GM21390 (cell line): ENCODE data around the gene PDE6B.
"Not testable (repeated sequence)": the region's sequence is repeated elsewhere in the genome, so short reads cannot be mapped to it uniquely, and the experiment has no call there.

Source experiments
- ATAC-seq: cut with Tn5 transposase; IDR thresholded peaks from one replicate; pipeline ENCODE4 v1.9.1; 2021; ENCODE audit not compliant: unreplicated experiment

Gene PDE6B

DNA sequence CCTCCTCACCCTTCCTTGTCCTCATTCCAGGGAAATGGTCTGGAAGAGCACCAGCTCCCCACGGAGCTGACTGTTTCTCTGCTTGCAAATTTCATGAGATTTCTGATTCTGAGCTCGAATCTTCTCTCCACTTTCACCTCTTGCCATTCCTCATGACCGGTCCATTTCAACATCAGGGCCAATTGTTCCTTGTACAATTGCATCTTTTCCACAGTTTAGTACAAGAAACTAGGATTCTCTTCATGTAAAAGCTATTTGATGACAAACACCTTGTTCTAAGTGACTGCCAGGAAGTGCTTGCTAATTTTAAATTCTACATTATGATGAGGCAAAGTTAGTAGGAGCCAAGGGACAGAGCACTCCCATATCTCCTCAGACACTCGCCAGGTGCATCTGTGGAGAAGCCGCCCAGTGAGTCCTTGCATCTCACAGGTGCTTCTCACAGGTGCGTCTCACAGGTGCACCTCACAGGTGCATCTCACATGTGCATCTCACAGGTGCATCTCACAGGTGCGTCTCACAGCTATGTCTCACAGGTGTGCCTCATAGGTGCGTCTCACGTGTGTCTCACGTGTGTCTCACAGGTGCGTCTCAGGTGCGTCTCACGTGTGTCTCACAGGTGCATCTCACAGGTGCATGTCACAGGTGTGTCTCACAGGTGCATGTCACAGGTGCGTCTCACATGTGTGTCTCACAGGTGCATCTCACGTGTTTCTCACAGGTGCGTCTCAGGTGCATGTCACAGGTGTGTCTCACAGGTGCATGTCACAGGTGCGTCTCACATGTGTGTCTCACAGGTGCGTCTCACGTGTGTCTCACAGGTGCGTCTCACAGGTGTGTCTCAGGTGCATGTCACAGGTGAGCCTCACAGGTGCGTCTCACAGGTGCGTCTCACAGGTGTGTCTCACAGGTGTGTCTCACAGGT is 3.0 kb upstream of the PDE6B start:
- no peak for ATAC-seq

DNA sequence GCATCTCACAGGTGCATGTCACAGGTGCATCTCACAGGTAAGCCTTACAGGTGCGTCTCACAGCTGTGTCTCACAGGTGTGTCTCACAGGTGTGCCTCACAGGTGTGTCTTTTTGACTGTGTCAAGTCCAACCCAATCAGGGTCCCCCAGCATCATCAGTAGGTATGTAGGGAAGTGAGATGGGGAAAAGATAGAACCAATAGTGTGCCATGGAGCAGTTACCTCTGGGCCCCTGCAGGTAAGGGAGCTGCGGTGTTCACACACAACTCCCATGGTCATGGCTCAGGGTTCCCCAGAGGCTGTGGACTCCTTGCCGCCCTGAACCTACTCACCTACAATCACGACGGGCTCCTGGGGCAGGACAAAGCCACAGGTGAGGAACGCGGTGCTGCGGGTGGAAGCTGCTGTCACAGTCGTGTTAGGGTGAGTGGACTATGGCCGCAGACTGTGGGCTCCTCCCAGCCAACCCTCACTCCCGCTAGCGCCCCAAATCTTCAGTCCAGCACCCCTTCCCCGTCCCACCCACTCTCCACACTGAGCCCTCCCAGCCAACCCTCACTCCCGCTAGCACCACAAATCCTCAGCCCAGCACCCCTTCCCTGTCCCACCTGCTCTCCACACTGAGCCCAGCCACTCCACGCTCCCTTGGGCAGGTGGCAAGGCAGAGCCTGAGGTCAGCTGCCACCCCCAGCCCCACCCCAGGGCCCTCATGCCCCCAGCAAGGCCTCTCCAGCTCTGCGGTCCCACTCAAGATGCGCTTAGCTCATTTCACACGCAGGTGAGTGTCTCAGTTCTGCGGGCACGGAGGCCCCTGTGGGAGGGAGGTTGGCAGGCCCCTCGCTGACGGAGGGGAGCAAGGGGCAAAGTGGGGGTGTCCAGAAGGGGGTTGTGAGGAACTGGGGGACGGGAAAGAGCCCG is 2.1 kb upstream of the PDE6B start:
- ATAC-seq, result no peak

DNA sequence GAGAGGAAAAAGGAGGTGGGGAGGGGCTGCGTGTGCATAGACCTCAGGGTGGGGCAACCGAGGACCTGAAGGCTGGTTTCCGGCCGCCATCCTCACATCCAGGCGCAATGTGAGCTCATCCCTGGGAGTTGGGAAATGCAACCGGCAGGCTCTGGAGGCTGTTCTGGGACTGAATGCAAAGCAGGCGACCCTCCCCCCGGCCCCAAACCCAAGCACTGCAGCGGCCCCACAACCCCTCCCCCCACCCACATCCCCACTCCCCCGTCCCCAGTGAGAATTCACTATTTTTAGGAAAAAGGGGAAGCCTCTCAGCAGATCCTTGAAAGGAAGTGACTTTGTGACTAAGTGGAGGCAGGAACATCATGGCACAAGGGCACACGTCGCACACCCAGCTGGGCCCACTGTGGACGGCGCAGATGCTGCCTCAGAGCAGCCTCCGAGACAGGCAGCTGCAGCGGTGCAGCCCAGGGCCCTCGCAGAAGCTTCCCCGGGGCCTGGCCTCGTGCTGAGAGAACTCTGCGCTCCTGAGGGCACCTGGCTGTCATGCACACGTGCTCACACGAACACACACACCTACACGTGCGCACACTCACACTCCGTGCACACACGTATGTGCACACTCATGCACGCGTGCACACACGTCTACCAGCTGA is 1.3 kb upstream of the PDE6B start:
- ATAC-seq, result no peak

DNA sequence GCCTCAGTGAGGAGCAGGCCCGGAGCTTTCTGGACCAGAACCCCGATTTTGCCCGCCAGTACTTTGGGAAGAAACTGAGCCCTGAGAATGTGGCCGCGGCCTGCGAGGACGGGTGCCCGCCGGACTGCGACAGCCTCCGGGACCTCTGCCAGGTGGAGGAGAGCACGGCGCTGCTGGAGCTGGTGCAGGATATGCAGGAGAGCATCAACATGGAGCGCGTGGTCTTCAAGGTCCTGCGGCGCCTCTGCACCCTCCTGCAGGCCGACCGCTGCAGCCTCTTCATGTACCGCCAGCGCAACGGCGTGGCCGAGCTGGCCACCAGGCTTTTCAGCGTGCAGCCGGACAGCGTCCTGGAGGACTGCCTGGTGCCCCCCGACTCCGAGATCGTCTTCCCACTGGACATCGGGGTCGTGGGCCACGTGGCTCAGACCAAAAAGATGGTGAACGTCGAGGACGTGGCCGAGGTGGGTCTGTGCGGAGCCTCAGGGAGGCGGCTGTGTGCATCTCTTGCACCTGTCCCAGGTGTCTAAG is 323 bp downstream of the PDE6B start:
- no peak for ATAC-seq

DNA sequence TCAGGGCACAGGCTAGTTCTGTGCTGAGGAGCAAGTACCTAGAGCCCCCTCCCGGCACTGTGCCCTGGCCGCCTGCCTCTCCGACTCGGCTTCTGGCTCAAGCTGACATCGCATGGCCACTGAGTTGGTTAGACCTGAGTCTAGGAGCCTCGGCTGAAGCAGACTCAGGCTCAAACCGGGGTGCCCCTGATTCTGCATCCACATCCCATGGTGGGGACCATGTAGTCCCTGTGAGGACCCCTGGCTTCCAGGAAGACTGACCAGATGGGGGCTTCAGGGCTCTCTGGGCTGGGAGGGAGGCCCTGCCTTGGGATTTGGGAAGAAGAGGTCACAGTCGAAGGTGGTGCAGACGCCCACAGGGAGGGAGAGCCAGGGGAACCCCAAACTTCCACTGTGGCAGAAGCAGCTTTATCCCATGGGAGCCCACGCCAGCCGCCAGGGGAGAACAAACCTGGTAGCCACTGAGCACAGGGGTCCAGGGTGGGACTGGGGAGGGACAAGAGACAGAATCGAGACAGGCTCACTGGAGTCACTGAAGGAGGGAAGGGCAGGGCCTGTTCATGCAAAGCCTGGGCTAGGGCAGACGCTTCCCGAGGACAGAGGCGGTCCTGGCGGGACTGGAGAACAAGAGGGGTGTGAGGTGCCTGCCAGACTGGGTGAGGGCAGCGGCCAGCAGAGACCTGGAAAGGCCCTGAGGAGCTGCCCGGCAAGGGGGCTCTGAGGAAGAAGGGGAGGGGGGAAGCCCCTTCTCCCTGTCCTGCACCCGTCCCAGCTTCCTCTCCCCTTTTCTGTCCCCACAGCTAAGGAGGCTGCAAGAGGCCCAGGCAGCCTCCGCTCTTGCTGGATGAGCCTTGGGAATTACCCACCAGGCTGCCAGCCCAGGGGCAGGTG is 1.1 kb downstream of the PDE6B start:
- ATAC-seq, result no peak

DNA sequence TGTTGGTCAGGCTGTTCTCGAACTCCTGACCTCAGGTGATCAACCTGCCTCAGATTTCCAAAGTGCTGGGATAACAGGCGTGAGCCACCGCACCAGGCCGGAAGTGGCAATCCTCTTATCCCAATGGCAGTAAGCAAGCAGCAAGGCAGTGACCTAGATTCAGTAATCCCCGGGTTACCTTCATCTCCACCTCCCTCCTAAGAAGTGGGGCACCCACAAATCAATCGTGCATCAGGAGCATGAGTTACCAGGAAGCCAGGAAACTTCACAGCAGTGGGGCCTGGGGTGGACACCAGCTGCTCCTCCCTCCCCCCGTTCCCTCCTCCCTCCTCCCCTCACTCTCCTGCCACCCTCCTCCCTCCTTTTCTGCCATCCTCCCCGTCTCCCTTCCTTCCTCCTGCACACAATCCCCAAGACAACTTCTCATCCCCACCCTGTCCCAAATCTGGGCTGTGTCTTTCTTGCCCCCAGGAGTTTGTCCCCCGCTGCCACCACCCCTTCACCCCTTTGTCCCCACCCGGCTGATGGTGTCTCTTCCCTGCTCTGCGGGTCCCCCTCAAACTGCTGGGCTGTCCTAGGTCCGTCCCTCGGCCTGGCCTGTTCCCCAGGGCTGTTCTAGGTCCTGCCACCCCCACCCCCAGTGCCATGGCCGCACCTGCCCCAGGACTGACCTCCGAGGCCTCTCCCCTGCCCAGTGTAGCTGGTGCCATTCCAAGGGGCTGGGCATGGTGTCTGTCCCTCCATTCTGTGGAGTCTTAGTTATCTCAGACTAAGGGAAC is 2.2 kb downstream of the PDE6B start:
- ATAC-seq, result no peak

DNA sequence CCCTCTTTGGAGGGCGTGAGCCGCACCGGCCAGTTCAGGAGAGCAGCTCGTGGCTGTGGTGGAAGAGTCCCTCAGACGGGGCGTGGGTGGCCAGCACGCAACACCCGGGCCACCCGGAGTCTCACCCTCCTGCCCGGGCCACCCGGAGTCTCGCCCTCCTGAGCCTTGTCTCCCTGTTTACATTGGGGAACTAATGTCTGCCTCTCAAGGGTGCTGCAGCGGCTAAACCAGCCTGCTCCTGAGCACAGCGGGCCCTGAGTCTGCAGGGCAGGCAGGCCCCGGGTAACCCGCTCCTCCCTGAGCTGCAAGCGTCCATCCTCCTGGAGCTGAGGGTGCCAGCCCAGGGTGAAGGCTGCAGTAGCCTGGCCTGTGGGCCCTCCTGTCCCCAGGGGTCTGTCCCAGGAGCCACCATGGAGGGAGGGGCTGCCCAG is 3.0 kb downstream of the PDE6B start:
- ATAC-seq, result no peak

DNA sequence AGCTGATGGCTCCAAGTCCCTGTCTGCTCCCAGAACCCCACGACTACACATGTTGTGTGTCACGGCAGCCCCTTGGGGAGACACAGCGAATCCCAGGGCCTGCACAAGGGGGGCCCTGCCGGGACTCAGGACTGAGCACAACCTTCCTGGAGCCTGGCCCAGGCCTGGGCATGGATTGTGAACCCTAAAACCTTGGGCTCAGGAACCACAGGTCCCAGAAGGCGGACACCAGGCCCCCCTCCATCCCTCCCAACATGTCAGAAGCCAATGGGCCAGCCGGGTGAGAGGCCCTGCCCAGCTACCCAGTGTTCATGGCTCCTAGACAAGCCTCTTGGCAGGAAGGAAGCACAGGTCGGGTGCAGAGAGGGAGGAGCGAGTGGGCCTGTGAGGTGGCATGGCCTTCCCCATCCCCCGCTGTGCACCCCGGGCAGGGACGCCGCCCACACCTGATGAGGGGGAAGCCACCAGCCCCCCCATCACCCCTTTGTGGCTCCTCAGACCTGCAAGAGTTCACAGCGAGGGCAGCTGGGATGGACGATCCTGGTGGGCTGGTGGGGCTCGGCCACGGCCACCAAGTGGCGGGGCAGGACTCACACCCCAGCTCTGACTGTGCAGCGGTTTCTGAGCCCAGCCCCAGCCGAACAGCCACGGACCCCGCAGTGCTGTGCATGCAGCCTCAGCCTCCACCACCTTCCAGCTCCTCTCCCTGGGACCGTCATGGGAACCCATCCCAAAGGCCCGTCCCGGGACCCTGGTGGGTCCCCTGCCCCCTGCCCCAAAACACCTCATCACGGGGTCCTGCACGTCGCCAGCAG is 3.7 kb downstream of the PDE6B start:
- ATAC-seq, result no peak

DNA sequence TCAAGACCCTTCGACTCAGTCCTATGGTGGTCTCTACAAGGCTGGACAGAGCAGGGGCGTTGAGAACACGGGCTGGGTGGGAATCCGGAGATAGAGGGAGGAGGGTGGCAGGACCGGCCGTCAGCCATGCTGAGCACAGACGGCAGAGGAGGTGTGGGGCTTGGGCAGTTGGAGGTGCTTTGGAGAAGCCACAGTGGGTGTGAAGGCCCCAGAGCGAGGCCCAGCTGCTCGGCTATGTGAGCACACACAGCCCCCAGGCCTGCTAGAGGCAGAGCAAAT is 4.2 kb downstream of the PDE6B start:
- ATAC-seq, result no peak

DNA sequence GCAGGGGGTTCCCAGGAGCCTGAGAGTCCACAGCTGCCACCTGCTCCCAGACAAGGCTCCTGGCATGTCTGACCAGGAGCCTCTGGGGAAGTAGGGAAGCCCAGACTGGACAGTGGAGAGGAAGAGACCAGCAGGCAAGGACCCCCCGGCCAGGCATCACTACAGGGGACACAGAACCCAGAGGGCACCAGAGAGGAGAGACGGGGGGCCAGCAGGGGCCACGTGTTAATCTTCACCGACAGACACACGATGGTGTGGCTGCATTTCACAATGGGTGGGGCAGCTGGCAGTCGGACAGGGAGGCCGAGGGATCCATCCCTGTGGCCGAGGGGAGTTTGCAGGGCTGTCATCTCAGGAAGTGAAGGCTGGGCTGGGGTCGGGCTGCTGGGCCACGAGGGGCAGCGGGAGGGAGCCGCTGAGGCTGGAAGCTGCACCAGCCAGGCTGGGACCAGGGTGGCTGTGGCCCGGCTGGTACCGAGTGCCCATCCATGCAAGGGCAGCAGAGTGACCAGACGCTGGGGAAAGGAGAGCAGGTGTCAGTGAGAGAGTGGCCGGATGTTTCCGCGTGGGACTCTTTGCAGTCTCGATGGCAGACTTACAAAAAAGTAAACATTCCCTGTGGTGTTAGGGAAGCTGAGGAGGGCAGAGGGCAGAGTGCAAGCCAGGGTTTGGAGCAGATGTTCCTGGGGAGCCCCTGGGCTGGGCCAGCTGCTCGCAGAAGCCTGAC is 4.7 kb downstream of the PDE6B start:
- no peak for ATAC-seq

DNA sequence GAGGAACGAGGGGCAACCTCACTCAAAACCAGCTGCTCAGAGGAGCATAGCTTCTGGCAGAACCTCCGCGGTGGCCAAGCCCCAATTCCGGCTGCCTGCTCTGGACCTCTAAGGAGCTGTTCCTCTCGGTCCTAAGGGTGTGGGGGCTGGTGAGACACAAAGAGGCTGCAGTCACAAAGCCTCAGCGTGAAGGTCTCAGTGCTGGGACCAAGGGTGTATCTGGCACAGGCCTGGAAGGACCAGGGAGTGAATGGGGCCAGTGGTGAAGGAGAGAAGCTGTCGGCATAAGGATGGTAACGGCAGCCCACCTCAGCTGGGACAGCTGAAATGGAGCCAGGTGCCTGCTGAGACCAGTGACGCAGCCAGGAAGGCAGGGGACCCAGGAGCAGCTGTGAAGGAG is 5.3 kb downstream of the PDE6B start:
- ATAC-seq, result no peak

DNA sequence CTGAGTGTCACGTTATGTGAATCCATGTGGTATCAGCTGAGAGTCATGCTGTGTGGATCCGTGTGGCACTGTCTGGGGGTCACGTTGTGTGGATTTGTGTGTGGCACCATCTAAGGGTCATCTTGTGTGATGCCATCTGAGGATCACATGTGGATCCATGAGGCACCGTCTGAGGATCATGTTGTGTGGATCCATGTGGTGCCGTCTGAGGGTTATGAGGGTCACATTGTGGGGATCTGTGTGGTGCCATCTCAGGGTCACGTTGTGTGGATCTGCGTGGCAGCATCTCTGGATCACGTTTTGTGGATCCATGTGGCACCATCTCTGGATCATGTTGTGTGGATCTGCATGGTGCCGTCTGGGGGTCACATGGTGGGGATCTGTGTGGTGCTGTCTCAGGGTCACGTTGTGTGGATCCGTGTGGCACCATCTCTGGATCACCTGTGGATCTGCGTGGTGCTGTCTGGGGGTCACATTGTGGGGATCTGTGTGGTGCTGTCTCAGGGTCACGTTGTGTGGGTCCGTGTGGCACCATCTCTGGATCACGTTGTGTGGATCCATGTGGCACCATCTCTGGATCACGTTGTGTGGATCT is 6.9 kb downstream of the PDE6B start:
- no peak for ATAC-seq

DNA sequence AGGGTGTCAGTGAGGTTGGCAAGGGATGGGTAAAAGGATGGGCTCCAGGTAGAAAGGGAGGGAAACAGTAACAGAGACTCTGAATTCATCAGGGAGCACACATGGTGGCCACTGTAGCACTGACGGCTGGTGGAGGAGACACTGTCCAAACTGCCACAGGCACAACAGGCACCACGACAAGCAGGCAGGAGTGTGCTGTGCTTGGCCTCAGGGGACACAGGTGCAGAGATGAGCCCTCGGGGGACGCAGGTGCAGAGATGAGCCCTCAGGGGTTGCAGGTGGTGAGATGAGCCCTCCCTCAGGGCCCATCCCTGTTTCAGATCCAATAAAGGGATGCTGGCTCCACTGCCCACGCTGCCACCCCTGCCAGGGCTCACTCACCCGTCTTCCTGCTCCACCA is 7.6 kb downstream of the PDE6B start:
- ATAC-seq, result no peak

DNA sequence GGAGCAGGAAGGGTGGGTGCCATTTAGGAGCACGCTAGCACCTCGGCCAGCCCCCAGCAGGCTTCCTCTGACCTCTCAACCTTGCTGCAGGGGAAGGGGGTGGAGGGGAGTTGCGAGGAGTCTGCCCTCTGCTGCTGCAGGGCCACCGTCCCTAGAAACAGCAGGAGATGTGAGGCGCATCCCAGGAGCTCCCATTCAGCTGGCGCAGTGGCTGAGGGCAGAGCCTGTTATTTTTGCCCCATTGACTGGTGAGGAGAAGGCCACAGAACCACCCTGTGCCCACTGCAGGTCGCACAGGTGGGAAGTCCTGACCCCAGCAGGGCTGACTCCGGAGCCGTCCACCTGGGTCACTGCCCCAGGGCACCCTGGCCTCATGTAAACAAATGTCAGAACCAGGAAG is 8.0 kb downstream of the PDE6B start:
- ATAC-seq, result no peak

DNA sequence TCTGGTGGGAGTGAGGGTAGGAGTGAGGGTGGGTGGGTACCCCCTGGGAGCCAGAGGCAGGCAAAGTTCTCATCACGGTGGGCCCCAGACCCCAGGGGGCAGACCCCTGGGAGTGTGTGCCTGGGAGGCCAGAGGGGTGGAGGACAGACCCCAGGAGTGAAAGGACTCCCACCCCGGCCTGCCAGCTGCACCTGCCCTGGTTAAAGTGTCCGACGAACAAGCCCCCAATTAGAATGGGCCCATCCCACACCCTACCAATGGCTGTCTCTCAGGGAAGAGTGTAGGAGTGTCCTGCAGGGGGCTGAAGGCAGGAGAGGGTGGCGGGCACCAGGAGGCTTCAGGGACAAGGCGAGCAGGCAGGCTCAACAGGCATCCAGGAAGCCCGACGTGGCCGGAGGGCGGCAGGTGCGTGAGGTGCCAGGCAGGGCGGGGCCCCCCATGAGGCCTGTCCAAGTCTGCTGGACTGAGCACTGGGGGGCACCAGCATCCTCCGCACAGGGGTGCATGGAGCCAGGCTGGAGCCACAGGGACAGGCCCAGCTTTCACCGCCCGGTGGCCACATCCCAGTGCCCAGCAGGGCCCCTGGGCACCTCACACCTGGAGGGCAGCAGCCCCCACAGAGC is 8.7 kb downstream of the PDE6B start:
- no peak for ATAC-seq

DNA sequence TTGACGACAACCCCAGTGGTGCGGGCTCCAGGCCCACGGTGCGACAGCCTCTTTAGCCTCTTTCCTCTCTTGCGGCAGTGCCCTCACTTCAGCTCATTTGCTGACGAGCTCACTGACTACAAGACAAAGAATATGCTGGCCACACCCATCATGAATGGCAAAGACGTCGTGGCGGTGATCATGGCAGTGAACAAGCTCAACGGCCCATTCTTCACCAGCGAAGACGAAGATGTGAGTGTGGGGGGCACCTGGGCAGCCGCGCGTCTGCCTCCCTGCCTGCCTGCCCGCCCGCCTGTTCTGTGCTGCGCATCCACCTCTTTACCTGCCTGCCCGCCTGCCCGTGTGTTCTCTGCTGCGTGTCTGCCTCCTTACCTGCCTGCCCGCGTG is 9.2 kb downstream of the PDE6B start:
- ATAC-seq, result no peak

DNA sequence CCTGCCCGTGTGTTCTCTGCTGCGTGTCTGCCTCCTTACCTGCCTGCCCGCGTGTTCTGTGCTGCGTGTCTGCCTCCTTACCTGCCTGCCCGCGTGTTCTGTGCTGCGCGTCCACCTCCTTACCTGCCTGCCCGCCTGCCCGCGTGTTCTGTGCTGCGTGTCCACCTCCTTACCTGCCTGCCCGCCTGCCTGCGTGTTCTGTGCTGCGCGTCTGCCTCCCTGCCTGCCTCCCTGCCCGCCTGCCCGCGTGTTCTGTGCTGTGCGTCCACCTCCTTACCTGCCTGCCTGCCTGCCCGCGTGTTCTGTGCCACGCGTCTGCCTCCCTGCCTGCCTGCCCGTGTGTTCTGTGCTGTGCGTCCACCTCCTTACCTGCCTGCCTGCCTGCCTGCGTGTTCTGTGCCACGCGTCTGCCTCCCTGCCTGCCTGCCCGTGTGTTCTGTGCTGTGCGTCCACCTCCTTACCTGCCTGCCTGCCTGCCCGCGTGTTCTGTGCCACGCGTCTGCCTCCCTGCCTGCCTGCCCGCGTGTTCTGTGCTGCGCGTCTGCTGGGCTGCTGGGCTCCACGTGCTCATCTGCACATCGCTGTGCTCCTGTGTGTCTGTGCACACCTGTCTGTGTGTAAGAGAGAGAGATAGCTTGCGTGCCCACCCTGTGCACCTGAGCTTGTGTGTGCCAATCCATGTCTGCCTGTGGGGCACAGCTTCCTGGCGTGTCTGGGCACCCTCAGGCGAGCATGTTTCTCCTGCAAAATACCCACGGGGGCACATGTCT is 9.9 kb downstream of the PDE6B start:
- ATAC-seq, result not testable (repeated sequence)
